Endothelial cell (in vitro differentiated cells): ENCODE results near the gene BACH2. TPM values are rescaled to one million over a fixed set of nuclear protein-coding genes. Genes with fewer than 3 reads are reported as not detected.

ENCODE experiments used
- DNase-seq: peaks from one replicate; pipeline ENCODE4 v3.0.0; 2021; ENCODE audit warnings: low spot score
- H3K27ac Mint-ChIP-seq: one replicate; pipeline ENCODE4 v1.8.0; 2021; ENCODE audit warnings: mixed read lengths, inconsistent platforms; ENCODE audit not compliant: unreplicated experiment
- H3K27me3 Mint-ChIP-seq: one replicate; pipeline ENCODE4 v1.8.0; 2021; ENCODE audit warnings: mild to moderate bottlenecking, moderate library complexity, mixed read lengths, inconsistent platforms; ENCODE audit not compliant: unreplicated experiment
- H3K36me3 Mint-ChIP-seq: one replicate; pipeline ENCODE4 v1.8.0; 2021; ENCODE audit warnings: mild to moderate bottlenecking, low read depth, mixed read lengths, inconsistent platforms; ENCODE audit not compliant: unreplicated experiment
- H3K4me1 Mint-ChIP-seq: one replicate; pipeline ENCODE4 v1.8.0; 2021; ENCODE audit warnings: mild to moderate bottlenecking, mixed read lengths, inconsistent platforms; ENCODE audit not compliant: unreplicated experiment
- H3K4me3 Mint-ChIP-seq: one replicate; pipeline ENCODE4 v1.8.0; 2021; ENCODE audit warnings: mild to moderate bottlenecking, mixed read lengths, inconsistent platforms; ENCODE audit not compliant: unreplicated experiment
- H3K9me3 Mint-ChIP-seq: one replicate; pipeline ENCODE4 v1.8.0; 2021; ENCODE audit warnings: mixed read lengths, inconsistent platforms; ENCODE audit not compliant: unreplicated experiment
- CTCF ChIP-seq: fragments of 200-600 bp; sonication (generic); IDR thresholded peaks from one replicate; pipeline ENCODE4 v1.5.0; 2021; ENCODE audit warnings: antibody characterized with exemption; ENCODE audit not compliant: unreplicated experiment
- total RNA-seq: library from RNA; stranded (reverse); fragmentation: NEBNext Ultra II Directional; extraction: Animal tissue kit (Norgen Biotek cat#: 25700); gene quantifications from one replicate; pipeline ENCODE4 v1.2.1, GENCODE V29; 2021; ENCODE audit not compliant: unreplicated experiment

Gene BACH2
- total RNA-seq, 1 donor from 2014 or later: 3.9 TPM

GRCh38 chr6:90319979-90320685, 23.5 kb upstream of the BACH2 start:
- H3K4me3 Mint-ChIP-seq: no peak overlapping the region
- H3K27me3 Mint-ChIP-seq: no peaks in the 10 kb centered on the region
- no peak for DNase-seq
- no peaks in the 10 kb centered on the region for H3K36me3 Mint-ChIP-seq
- no peak overlapping the region for H3K27ac Mint-ChIP-seq
- no peak for TF ChIP-seq CTCF
- H3K9me3 Mint-ChIP-seq: no peaks in the 10 kb centered on the region
- no peaks in the 10 kb centered on the region for H3K4me1 Mint-ChIP-seq

GRCh38 chr6:90319044-90319443, 22.4 kb upstream of the BACH2 start:
- Mint-ChIP-seq H3K36me3 (no peaks in the 10 kb centered on the region), H3K9me3 (no peaks in the 10 kb centered on the region), H3K27me3 (peaks cover 3% of the 10 kb centered on the region), H3K4me1 (no peaks in the 10 kb centered on the region), H3K27ac (no peak overlapping the region), H3K4me3 (no peak overlapping the region)
- TF ChIP-seq CTCF: no peak
- DNase-seq: no peak

- no peaks in the 10 kb centered on the region for H3K9me3 Mint-ChIP-seq
- no peak for TF ChIP-seq CTCF
- H3K4me3 Mint-ChIP-seq: no peak overlapping the region
- H3K27ac Mint-ChIP-seq: no peak overlapping the region
- no peak for DNase-seq
- no peaks in the 10 kb centered on the region for H3K36me3 Mint-ChIP-seq
- no peaks in the 10 kb centered on the region for H3K4me1 Mint-ChIP-seq
- H3K27me3 Mint-ChIP-seq: peaks cover 6% of the 10 kb centered on the region
Observed at GRCh38 chr6:90315986-90316385, 19.3 kb upstream of the BACH2 start.

- Mint-ChIP-seq H3K27ac (no peak overlapping the region), H3K36me3 (no peaks in the 10 kb centered on the region), H3K27me3 (peaks cover 6% of the 10 kb centered on the region), H3K4me1 (no peaks in the 10 kb centered on the region), H3K4me3 (no peak overlapping the region), H3K9me3 (no peaks in the 10 kb centered on the region)
- no peak for DNase-seq
- TF ChIP-seq CTCF: no peak
Observed at GRCh38 chr6:90315354-90315950, 18.8 kb upstream of the BACH2 start.

GRCh38 chr6:90314514-90314913, 17.9 kb upstream of the BACH2 start:
- DNase-seq: no peak
- Mint-ChIP-seq H3K4me1 (no peaks in the 10 kb centered on the region), H3K4me3 (no peak overlapping the region), H3K9me3 (no peaks in the 10 kb centered on the region), H3K27ac (no peak overlapping the region), H3K36me3 (no peaks in the 10 kb centered on the region), H3K27me3 (peaks cover 6% of the 10 kb centered on the region)
- TF ChIP-seq CTCF: no peak
